A673 (cell line): Measurements from ENCODE around the gene LINC01488. TPM values are rescaled to one million over a fixed set of nuclear protein-coding genes. Genes with fewer than 3 reads are reported as not detected.

Source experiments
- BruUV-seq: library from RNA; stranded (reverse); fragments of 400-500 nt; replicated peaks from 2 replicates; lab custom pipeline; 2021; lab: Mats Ljungman, UMichigan
- CTCF ChIA-PET: fragments of 300-600 bp; sonication (Branson Sonifier 250); formaldehyde crosslinking; loops from one replicate; lab custom pipeline; 2022; ENCODE audit warnings: antibody characterized with exemption; lab: Charles Lee
- POLR2A ChIA-PET: fragments of 300-600 bp; sonication (Branson Sonifier 250); formaldehyde crosslinking; loops from one replicate; lab custom pipeline; 2022; ENCODE audit warnings: antibody characterized with exemption; ENCODE audit not compliant: low non-redundant PET; lab: Charles Lee
- DNase-seq: peaks from one replicate; pipeline ENCODE4 v3.0.0-alpha.2; 2015; ENCODE audit warnings: low spot score
- H3K27ac ChIP-seq: fragments of 200-600 bp; sonication (generic); 2 replicates; pipeline ENCODE4 v1.5.1; 2016; ENCODE audit warnings: mixed run types, low read depth, mild to moderate bottlenecking, mixed read lengths, antibody characterized with exemption, low read length; ENCODE audit not compliant: poor library complexity, severe bottlenecking
- H3K27me3 ChIP-seq: fragments of 200-600 bp; sonication (generic); replicated peaks from 2 replicates; pipeline ENCODE4 v1.6.1; 2017; ENCODE audit warnings: mixed run types, low read depth, mild to moderate bottlenecking, mixed read lengths, antibody characterized with exemption, low read length; ENCODE audit not compliant: insufficient read depth, poor library complexity
- H3K36me3 ChIP-seq: fragments of 200-600 bp; sonication (generic); 2 replicates; pipeline ENCODE4 v1.6.1; 2016; ENCODE audit warnings: mixed run types, mild to moderate bottlenecking, mixed read lengths, antibody characterized with exemption, low read length; ENCODE audit not compliant: insufficient read depth, poor library complexity, severe bottlenecking
- H3K4me1 ChIP-seq: fragments of 200-600 bp; sonication (generic); 2 replicates; pipeline ENCODE4 v1.6.1; 2017; ENCODE audit warnings: mixed run types, mild to moderate bottlenecking, mixed read lengths, antibody characterized with exemption, low read length; ENCODE audit not compliant: insufficient read depth, poor library complexity, severe bottlenecking
- H3K4me3 ChIP-seq: fragments of 200-600 bp; sonication (generic); 2 replicates; pipeline ENCODE4 v1.5.1; 2016; ENCODE audit warnings: low read depth, mixed run types, mild to moderate bottlenecking, mixed read lengths, low read length; ENCODE audit not compliant: poor library complexity, severe bottlenecking
- H3K9me3 ChIP-seq: fragments of 200-600 bp; sonication (generic); 2 replicates; pipeline ENCODE4 v1.6.1; 2016; ENCODE audit warnings: mixed run types, low read depth, mild to moderate bottlenecking, mixed read lengths, antibody characterized with exemption, low read length; ENCODE audit not compliant: poor library complexity, severe bottlenecking
- CTCF ChIP-seq: fragments of 300-800, 200-600 bp; sonication (generic); conservative IDR thresholded peaks from 2 replicates; pipeline ENCODE4 v1.5.1; 2017; ENCODE audit warnings: low read depth, mild to moderate bottlenecking, antibody characterized with exemption, low read length, moderate library complexity, mixed read lengths
- EZH2 ChIP-seq: fragments of 200-600 bp; sonication (generic); IDR thresholded peaks from 2 replicates; pipeline ENCODE4 v1.6.1; 2017; ENCODE audit warnings: borderline replicate concordance, low read depth, mild to moderate bottlenecking, mixed read lengths, antibody characterized with exemption, low read length; ENCODE audit not compliant: poor library complexity, severe bottlenecking
- intact Hi-C: fragments of 100-400 bp; cut with micrococcal nuclease; formaldehyde crosslinking; loops from one replicate; pipeline ENCODE4 v1.10.0; 2022; ENCODE audit not compliant: unreplicated experiment
- total RNA-seq: library from RNA; stranded (reverse); gene quantifications from 2 replicates; pipeline ENCODE4 v1.2.3, GENCODE V29; 2021

LINC01488 gene
- total RNA-seq, 1 experiment from 2014 or later = not detected

- ChIA-PET CTCF (no interaction called here), POLR2A (interaction anchor here (1.8 kb wide), 1 partner anchor 9 kb away, joined by 3 read pairs; no protein-coding TSS in a partner anchor)
- DNase-seq = no peak
- no TSS peak for BruUV-seq
- Histone ChIP-seq H3K27me3 (no peaks in the 10 kb centered on the region), H3K9me3 (peaks cover 8% of the 10 kb centered on the region), H3K36me3 (no peaks in the 10 kb centered on the region), H3K4me3 (no peak overlapping the region), H3K27ac (no peak overlapping the region), H3K4me1 (no peaks in the 10 kb centered on the region)
- intact Hi-C loops = no loop called here
- no peak for TF ChIP-seq EZH2
- TF ChIP-seq CTCF = no peak
These were observed 17.2 kb upstream of the LINC01488 start for GRCh38 chr11:69463995-69464960.

GRCh38 chr11:69465236-69466000 is 16.0 kb upstream of the LINC01488 start:
- Histone ChIP-seq H3K4me1 (no peaks in the 10 kb centered on the region), H3K27me3 (no peaks in the 10 kb centered on the region), H3K4me3 (no peak overlapping the region), H3K27ac (no peak overlapping the region), H3K9me3 (peaks cover 2% of the 10 kb centered on the region), H3K36me3 (no peaks in the 10 kb centered on the region)
- POLR2A ChIA-PET = interaction anchor here (0.7 to 1.8 kb wide), 2 partner anchors 10 to 30 kb away, joined by 3 to 11 read pairs; no protein-coding TSS in a partner anchor
- DNase-seq = no peak
- TF ChIP-seq EZH2 = no peak
- TF ChIP-seq CTCF = no peak
- BruUV-seq = no TSS peak
- intact Hi-C loops = no loop called here
- CTCF ChIA-PET = no interaction called here

GRCh38 chr11:69466039-69466438 is 15.4 kb upstream of the LINC01488 start:
- no peak overlapping the region for H3K27ac ChIP-seq
- no peaks in the 10 kb centered on the region for H3K36me3 ChIP-seq
- CTCF ChIA-PET = no interaction called here
- DNase-seq = no peak
- H3K27me3 ChIP-seq = no peaks in the 10 kb centered on the region
- intact Hi-C loops = no loop called here
- POLR2A ChIA-PET = no interaction called here
- no peaks in the 10 kb centered on the region for H3K9me3 ChIP-seq
- TF ChIP-seq CTCF (no peak), EZH2 (no peak)
- H3K4me1 ChIP-seq = no peaks in the 10 kb centered on the region
- no peak overlapping the region for H3K4me3 ChIP-seq
- no TSS peak for BruUV-seq
